Fibroblast of mammary gland (primary cell): Measurements from ENCODE around the gene DIABLO.

ENCODE experiments used
- DNase-seq: peaks from one replicate; pipeline ENCODE4 v3.0.0-alpha.2; 2010; ENCODE audit warnings: low read depth
- H3K4me3 ChIP-seq: 2 replicates; pipeline ENCODE4 v1.5.1; 2011; ENCODE audit warnings: low read depth, mild to moderate bottlenecking, low read length, moderate library complexity; ENCODE audit not compliant: control insufficient read depth
- TF ChIP-seq, protein P1 (sequence below): conservative IDR thresholded peaks from 2 replicates; pipeline ENCODE4 v1.5.1; 2011; ENCODE audit warnings: low read depth, low read length, inconsistent platforms; ENCODE audit not compliant: control insufficient read depth, insufficient read depth

Gene DIABLO

DNA sequence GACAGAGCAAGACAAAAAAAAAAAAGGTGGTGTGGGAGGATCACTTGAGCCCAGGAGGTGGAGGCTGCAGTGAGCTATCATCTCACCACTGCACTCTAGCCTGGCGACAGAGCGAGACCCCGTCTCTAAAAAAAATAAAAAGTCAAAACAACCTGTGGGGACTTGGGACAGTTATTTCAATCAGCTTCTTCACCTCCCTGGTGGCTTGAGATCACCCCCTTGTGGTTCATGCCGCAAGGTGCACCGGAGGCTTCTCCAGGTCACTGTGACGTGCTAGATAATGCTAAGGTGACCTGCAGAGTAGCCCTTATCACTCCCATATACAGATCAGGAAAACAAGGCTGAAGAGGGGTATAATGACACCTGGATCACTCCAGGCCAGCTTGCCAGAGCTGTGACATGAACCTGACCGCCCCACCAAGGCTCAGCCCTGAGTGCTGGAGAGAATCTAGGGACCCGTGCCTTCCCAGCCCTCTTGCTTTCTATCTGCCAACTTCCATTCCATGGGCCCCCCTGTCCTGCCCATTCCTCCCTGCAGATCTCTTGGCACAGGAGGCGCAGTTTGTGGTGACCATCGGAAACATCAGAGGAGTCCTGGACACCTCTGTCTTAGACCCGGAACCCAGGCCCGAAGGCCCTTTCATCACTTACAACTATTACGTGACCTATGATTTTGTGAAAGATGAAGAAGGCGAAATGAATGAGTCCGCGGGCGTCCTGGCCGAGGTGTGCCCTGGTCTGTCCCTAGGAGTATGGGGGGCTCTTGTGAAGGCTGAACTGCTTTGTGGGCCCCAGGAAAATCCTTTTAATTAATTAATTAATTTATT is 34.8 kb downstream of the DIABLO start:
- TF ChIP-seq, protein P1, sequence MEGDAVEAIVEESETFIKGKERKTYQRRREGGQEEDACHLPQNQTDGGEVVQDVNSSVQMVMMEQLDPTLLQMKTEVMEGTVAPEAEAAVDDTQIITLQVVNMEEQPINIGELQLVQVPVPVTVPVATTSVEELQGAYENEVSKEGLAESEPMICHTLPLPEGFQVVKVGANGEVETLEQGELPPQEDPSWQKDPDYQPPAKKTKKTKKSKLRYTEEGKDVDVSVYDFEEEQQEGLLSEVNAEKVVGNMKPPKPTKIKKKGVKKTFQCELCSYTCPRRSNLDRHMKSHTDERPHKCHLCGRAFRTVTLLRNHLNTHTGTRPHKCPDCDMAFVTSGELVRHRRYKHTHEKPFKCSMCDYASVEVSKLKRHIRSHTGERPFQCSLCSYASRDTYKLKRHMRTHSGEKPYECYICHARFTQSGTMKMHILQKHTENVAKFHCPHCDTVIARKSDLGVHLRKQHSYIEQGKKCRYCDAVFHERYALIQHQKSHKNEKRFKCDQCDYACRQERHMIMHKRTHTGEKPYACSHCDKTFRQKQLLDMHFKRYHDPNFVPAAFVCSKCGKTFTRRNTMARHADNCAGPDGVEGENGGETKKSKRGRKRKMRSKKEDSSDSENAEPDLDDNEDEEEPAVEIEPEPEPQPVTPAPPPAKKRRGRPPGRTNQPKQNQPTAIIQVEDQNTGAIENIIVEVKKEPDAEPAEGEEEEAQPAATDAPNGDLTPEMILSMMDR, result peak; percentile 87
- peak; percentile 64 for DNase-seq
- no peak overlapping the region for H3K4me3 ChIP-seq

DNA sequence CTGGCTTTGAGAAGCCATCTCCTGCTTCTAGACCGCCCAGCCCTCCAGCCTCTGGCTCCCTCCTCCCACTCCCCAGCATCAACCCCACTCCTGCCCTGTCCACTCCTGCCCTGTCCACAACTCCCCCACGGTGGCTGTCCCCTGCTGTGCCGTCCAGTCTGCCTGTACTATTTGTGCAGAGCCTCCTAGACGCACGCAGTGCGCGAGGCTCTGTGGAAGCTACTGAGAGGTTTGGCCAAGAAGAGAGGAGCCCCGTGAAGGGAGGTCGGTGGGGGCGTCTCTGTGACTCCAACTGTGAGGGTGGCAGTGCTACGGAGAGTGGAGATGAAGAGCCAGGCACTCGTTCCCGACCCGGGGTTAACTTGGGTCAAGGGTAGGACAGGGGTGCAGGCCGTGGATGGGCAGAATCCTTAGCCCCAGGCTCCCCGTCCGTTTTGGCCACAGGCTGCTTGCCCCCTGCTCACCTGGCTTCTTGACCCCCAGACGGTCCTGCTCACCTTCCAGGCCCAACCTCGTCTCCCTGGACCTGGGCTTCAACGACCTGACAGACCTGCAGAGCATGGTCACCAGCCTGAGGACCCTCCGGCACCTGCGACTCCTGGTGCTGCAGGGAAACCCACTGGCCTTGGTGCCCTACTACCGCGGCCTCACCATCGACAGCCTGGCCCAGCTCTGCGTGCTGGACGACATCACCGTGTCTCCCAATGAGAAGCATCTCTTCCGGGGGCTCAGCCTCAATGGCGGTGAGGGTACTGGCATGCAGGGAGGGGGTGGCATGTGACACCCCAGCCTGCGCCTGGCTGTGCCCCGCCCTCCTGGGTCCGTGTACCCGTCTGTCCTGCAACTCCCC is 36.0 kb downstream of the DIABLO start:
- no peak for DNase-seq
- H3K4me3 ChIP-seq, result no peak overlapping the region
- TF ChIP-seq, protein P1, result no peak

DNA sequence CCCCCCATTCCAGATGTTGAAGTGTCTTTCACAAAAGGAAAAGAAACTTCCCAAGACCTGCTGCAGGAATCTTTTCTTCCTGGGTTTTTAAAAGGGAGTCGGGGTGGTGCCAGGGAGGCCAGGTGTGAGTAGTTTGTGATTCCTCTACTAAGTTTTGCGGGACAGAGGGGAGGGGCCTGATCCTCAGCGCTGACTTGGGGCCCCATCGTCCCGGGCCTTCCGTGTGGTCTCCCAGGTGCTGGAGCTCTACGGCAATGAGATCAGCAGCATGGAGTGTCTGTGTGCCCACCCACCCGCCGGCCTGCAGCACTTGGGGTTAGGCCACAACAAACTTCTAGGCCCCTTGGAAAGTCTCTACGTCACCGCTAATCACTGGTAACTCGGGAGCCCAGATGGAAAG is 38.4 kb downstream of the DIABLO start:
- TF ChIP-seq, protein P1, result no peak
- DNase-seq, result no peak
- H3K4me3 ChIP-seq, result no peak overlapping the region

DNA sequence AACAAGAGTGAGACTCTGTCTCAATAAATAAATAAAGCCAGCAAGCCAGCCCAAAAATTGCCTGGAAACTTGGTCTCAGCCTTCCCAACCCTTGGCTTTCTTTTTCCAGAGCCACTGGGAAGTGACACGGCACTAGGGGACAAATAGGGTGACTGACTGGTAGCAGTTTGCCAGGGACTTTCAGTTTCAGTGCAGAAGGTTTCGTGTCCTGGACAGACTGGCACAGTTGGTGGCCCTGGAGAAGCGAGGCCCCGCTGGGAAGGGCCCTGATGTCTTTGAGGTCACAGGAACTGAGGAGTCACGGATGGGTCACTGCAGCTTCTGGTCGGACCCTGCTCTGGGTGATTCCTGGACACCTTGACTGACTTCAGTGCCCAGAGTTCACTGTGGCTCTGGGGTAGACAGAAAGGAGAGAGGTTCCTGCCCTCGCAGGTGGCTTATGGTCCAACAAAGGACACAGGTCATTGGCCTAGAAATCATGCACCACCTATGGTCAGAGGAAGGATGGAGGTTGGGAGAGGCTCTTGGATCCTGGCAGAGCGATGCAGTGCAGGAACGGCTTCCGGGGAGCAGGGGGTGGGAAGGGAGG is 40.3 kb downstream of the DIABLO start:
- H3K4me3 ChIP-seq, result no peak overlapping the region

DNA sequence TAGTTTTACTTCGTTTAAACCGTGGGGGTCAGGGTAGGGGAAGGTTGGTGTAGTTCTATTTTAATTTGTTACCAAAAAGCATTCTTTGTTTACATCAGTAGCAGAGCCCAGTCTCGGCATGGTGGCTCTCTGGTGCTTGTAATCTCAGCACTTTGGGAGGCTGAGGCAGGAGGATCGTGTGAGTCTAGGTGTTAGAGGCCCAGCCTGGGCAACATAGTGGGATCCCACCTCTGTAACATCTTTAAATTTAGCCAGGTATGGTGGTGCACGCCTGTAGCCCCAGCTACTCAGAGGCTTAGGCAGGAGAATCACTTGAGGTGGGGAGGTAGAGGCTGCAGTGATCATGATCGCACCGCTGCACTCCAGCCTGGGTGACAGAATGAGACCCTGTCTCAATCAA is 40.8 kb downstream of the DIABLO start:
- H3K4me3 ChIP-seq, result no peak overlapping the region
- TF ChIP-seq, protein P1, result no peak
- no peak for DNase-seq

More for the DNA sequence above, 40.3 kb downstream of the DIABLO start:
- TF ChIP-seq, protein P1, result no peak
- DNase-seq, result no peak

DNA sequence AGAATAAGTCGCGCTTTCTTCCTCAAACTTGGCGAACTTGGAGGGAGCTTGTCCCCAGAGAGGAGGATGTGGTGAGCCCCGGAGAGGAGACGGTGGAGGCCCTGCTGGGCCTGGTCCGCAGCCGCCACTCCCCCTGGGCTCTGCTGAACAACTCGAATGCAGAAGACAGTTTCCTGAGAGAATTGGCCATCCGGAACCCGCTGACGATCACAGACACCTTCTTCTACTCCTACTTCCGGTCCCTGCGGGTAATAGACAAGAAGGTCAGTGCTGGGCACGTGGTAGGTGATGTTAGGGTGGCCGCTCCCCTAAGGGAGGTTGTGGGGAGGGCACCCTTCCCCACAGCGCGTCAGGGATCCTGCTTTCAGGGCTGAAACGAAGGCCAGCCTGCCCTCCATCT is 41.3 kb downstream of the DIABLO start:
- no peak overlapping the region for H3K4me3 ChIP-seq
- TF ChIP-seq, protein P1, result no peak
- no peak for DNase-seq
